ENCODE data around the gene TMEM95.
"Not testable (repeated sequence)": the region's sequence is repeated elsewhere in the genome, so short reads cannot be mapped to it uniquely, and the experiment has no call there.

TMEM95 gene

GRCh38 chr17:7343250-7343649, 11.7 kb upstream of the TMEM95 start:
- DNase-seq, result no peak

DNA sequence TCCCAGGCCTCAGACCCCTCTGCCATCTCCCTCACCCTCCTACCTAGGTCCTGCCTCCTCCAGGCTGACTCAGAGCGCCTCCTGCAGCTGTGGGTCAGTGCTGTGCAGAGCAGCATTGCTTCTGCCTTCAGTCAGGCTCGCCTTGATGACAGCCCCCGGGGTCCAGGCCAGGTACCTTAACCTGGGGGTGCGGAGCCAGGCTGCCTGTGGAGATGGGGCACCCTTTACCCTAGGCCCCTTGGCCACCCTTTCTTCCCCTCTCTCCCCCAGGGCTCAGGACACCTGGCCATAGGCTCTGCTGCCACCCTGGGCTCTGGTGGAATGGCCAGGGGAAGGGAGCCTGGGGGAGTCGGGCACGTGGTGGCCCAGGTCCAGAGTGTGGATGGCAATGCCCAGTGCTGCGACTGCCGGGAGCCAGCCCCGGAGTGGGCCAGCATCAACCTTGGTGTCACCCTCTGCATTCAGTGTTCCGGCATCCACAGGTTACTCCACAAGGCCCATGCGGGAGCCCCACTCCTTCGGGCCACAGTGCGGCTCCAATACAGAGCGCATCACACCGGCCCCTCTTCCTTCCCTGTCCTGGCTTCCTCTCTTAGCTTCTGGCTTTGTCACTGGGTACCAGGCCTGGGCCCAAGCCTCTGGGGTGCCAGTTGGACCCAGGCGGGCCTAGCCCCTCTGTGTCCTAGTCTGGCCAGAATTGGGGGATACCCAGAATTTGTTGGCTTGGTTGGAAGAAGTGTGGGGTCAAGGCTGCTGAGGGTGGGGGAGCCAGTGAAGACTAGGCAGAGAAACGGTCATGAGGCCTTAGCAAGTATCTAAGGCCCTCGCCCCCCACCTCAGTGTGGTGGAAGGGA, 8.0 kb upstream of the TMEM95 start:
- no peak for DNase-seq

- no peak for DNase-seq
Observed at GRCh38 chr17:7347630-7348477, 7.1 kb upstream of the TMEM95 start.

DNA sequence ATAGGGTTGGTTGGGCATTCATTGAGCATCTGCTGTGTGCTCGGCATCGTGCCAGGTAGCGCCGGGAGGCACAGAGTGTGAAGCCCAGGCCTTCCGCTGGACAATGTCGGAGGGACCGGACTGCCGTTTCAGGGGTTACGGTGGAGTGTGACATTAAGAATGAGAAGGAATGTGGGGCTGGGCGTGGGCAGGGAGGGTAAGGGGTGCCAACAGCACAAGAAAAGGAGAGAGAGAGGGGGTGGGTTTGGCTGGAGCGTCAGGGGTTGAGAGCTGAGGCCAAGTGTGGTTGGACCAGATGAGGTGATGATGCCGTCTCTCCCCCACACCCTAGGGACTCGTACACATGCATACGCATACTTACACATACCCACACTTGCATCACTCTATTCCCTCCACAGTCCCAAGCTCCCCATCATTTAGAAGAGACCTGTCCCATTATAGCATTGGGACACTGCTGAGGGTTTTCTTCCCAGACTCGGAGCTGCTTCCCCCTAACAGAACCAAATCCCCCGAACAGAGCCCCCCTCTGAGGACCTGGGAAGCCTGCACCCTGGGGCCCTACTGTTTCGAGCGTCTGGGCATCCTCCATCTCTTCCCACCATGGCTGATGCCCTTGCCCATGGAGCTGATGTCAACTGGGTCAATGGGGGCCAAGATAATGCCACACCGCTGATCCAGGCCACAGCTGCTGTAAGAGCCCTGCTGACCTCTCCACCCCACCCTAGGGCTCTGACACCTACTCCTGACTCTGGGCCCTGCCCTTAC, 6.3 kb upstream of the TMEM95 start:
- no peak for DNase-seq

DNA sequence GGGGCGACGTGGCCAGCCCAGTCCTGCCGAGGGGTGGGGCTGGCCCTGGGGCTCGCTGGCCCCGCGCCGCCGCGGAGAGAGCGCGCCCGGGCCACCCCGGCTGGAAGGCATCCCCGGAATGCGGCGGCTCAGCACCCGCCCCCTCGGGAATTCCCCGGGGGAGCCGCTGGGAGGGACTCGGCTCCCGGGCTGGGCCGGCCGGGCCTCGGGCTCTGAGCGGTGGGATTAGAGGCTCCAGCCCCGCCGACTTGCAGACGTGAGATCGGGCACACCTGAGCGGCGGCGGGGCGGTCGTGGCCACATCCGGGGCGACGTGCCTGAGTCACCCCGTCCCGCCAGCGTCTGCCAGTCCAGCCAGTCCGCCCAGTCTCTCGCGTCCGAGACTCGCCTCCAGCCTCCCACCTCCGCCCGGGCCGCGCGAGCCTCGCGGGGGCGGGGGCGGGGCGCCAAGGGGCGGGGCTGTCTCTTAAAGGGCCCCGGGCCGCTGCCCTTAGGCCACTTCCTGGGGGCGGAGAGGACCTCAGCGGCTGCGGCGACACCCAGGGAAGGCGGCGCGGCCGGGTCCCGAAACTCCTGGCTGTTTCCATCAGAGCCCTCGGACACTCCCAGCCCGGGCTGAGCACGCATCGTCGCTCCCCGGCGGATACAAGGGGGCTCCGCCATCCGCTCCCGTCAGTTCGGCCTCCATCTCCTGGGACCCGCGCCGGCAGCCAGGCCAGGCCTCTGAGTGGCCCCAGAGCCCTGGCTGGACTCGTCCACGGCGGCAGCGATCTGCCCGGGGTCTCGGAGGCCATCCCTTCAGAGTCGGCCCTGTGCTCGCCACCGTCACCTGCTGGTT, 3.1 kb upstream of the TMEM95 start, which contains the start of gene KCTD11:
Gene KCTD11 (plus strand): TSS at position 498 of the 838 bp plus-strand sequence.
- DNase-seq, result peak in 53 of 56 donors; percentile 44 to 94 (median 80)

- DNase-seq, result no peak
Observed at GRCh38 chr17:7352503-7352889, 2.5 kb upstream of the TMEM95 start.

GRCh38 chr17:7352910-7353635, 1.9 kb upstream of the TMEM95 start:
- peak in 1 of 56 donors; percentile 5 for DNase-seq

- DNase-seq, result peak in 11 of 56 donors; percentile 10 to 67 (median 36)
Observed at GRCh38 chr17:7354262-7354843, 603 bp upstream of the TMEM95 start.

DNA sequence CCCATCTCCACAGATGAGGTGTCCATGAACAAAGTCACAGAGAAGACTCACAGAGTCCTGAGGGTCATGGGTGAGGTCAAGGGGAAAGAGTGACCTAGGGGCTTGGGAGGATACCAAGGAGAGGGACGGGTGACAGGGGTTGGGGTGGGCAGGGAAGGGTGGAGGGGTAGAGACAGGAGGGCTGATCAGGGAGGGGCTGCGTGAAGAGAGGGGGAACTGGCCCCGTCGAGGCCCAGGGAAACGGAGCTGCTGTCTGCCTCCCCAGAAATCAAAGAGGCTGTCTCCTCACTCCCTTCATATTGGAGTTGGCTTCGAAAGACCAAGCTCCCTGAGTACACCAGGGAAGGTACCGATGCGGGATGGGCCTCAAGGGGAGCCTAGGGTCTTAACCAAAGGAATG, 617 bp downstream of the TMEM95 start:
- DNase-seq, result no peak

DNA sequence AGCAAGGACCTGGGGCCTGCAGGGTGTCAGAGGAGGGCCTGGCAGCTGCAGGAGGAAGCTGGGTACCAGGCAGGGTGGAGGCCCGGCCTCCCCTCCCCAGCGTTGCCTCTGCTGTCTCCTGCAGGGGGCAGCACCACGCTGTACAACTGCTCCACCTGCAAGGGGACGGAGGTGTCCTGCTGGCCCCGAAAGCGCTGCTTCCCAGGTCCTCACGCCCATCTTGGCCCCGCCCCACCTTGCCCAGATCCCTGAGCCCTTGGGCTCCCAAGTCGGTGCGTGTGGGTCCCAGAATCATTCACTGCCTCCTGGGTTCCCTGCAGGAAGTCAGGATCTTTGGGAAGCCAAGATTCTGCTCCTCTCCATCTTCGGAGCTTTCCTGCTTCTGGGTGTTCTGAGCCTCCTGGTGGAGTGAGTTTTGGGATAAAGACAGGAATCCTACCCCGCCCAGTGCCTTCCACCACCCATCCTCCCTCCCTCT, 1.2 kb downstream of the TMEM95 start:
- DNase-seq, result peak in 45 of 56 donors; percentile 14 to 79 (median 48)

- peak in 7 of 56 donors; percentile 21 to 42 (median 30) for DNase-seq
Observed at GRCh38 chr17:7356756-7357155, 1.8 kb downstream of the TMEM95 start.

DNA sequence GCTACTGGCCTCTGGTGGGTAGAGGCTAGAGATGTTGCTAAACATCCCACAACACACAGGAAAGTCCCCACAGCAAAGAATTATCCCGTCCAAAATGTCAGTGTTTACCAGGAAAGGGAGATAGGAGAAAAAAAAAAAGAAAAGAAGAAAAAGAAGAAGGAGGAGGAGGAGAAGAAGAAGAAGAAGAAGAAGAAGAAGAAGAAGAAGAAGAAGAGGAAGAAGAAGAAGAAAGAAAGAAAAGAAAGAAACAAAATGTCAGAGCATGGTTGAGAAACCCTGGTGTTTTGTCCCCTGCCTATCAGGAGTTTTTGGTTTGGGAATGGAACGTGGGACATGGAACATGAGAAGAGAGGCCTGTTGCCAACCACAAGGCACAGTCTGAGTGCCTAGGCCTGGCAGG, 2.4 kb downstream of the TMEM95 start:
- DNase-seq, result no peak

DNA sequence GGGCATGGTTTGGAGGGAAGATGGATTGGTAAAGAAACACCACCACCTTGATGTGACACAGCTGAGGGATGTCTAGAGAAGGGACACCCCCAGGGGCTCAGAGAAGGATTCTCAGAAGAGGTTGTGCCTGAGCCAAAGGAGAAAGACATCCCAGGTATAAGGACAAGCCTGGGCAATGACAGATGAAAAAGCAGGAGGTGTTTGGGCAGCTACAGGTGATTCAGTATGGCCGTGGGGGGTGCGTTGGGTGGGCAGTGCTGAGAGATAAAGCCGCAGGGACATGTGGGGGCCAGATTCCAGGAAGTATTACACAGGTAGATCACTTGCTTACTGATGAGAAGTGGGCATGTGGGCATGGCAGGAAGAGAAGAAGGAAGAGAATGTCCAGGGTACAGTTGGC, 7.0 kb downstream of the TMEM95 start:
- DNase-seq, result no peak

- DNase-seq, result no peak
Observed at GRCh38 chr17:7363311-7363710, 8.4 kb downstream of the TMEM95 start.

DNA sequence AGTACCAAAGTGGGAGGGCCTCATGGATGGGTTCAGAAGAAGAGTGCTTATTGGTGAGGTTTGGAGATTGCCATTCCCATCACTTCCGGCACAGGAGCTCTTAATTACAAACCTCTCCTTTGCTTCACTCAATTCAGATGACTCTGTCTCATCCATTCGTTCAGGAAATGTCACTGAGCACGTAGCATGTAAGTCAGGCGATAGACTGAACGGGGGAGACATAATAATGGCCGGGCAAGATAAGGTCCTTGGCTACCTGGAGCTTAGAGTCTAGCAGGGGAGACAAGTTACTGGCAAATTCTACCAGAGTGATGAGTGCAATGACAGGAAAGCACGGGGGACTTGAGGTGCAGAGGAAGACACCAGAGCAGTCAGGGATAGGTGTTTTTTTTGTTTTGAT, 11.0 kb downstream of the TMEM95 start:
- peak in 2 of 56 donors; percentile 14 to 20 for DNase-seq

DNA sequence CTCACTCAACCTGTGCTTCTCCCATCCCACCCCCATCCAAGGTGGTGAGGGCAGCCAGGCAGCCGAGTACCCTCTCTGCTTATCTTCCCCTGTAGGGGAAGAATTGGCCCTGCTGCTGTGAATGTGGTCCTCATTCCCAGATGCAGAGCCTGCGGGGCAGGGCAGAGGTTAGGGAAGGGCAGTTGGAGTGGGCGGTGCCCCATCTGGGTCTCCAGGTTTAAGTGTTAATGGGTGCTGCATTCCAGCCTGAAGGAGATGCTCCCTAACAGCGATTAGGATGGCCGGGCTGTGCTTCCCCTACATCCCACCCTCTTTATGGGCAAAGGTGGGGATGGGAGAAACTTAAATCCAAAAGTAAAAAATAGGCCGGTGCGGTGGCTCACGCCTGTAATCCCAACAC, 12.1 kb downstream of the TMEM95 start:
- no peak for DNase-seq

- peak in 13 of 56 donors; percentile 10 to 68 (median 44) for DNase-seq
Observed at GRCh38 chr17:7367918-7368598, 13.1 kb downstream of the TMEM95 start.

- DNase-seq, result not testable (repeated sequence)
Observed at GRCh38 chr17:7368599-7368994, 13.6 kb downstream of the TMEM95 start.

DNA sequence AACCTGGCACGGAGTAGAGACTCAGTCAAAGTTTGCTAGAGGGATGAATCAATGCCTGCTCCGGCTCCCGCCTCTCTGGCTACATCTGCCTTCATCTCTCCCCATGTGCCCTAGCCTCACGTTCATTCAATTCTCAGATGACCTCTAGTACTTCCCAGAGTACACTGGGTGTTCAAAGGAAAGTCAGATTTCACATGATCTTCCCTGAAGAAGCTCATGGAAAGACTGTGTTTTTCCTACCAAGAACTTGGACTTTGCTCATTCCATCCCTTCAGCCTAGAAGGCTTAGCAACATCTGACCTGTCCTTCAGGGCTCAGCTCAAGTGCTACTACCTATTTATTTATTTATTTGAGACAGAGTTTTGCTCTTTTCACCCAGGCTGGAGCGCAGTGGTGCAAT, 14.9 kb downstream of the TMEM95 start:
- no peak for DNase-seq
